Stimulated activated CD4-positive, alpha-beta T cell treated with anti-CD3 and anti-CD28 coated beads, TNF-alpha, amount 100 ng/mL, for 4 hours (primary cell): ENCODE results near the gene NSL1.
A peak's percentile ranks its signal among the peaks of the same experiment; 100 is the strongest.
"Not testable (repeated sequence)": the region's sequence is repeated elsewhere in the genome, so short reads cannot be mapped to it uniquely, and the experiment has no call there.

Experiments
- DNase-seq, 3 experiments: peaks; one replicate each; pipeline ENCODE4 v3.0.0-alpha.2; 2020; ENCODE audit warnings: low read depth in 3 of 3

Gene NSL1

DNA sequence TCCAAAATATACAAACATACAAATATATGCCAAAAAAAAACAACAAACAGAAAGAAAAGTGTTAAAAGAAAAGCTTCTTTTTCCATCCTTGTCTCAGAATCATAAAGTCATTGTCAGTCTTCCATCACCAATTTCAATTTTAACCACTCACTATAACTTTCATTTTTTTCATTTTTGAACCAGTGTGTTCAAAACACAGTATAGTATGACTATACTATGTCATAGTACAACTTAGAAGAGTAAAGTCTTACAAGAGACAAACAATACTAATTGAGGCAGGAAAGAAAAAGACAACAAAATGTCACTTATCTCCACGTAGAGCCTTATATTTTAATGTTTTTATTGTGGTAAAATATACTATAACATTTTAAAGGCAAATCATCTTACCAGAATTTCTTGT is 7.6 kb downstream of the NSL1 start:
- DNase-seq: no peak

DNA sequence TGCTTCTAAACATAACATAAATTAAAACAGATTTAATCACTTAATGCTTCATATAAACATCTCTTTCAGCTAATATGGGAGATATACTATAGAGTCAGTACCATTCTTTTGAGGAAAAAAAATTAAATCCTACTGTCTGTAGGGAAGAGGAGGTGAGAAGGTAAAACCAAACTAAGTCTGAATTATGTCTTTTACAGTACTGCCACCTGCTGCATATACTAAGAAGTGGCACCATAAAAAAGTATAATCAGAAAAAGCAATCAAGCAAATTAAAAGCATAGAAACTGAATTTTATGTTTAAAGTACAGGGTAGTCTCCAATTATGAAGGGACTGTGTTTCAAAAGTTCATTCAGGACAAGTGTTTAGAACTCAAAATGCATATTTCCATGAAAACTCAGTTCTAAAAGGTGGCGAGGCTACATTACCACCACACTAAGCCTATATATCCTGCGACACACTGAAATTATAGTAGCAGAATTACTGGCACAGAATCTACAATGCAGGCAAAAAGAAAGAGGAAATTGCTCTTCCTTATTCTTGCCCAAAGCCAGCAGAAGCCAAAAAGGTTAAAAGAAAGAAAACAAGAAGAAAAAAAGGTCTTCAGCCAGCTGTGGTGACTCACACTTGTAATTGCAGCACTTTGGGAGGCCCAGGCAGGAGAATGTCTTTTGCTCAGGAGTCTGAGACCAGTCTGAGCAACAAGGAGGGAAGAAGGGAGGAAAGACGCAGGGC is 9.0 kb downstream of the NSL1 start:
- DNase-seq: no peak

- DNase-seq: no peak
Observed at GRCh38 chr1:212781225-212781624, 10.4 kb downstream of the NSL1 start.

DNA sequence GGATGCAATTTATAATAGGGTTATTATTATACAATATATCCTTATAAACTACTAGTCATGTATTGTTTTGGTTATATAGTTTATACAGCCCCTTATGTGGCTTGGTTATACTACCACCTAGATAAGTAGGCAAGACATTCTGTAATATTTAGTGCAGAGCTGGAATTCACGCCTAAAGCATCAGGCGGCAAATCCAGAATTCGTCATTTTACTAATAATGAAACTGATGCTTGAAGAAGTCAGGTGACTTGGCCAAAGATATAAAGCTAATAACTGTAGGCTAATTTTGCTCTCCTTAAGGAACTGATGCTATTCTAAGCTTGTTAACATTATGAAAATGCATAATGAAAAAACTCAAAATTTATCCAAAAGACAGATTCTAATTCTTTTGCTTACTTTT is 10.8 kb downstream of the NSL1 start:
- DNase-seq: no peak

DNA sequence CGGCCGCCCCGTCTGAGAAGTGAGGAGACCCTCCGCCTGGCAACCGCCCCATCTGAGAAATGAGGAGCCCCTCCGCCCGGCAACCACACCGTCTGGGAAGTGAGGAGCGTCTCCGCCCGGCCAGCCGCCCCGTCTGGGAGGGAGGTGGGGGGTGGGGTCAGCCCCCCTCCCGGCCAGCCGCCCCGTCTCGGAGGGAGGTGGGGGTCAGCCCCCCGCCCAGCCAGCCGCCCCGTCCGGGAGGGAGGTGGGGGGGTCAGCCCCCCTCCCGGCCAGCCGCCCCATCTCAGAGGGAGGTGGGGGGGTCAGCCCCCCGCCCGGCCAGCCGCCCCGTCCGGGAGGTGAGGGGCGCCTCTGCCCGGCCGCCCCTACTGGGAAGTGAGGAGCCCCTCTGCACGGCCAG is 12.5 kb downstream of the NSL1 start:
- not testable (repeated sequence) for DNase-seq

- DNase-seq: no peak
Observed at GRCh38 chr1:212777151-212777550, 14.4 kb downstream of the NSL1 start.

GRCh38 chr1:212775241-212775640 is 16.3 kb downstream of the NSL1 start:
- no peak for DNase-seq

- DNase-seq: no peak
Observed at GRCh38 chr1:212774584-212774983, 17.0 kb downstream of the NSL1 start.

DNA sequence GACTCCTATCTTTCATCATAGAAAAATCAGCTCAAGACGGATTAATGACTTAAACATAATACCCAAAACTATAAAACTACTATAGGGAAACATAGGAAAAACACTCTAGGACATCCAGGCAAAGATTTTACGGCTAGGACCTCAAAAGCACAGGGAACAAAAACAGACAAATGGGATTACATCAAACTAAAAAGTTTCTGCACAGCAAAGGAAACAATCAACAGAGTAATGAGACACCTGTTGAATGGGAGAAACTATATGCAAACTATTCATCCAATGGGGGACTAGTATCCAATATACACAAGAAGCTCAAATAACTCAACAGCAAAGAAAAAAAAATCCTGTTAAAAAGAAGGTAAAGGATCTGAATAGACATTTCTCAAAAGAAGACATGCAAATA is 18.6 kb downstream of the NSL1 start:
- DNase-seq: no peak

GRCh38 chr1:212771341-212771740 is 20.2 kb downstream of the NSL1 start:
- DNase-seq: no peak

DNA sequence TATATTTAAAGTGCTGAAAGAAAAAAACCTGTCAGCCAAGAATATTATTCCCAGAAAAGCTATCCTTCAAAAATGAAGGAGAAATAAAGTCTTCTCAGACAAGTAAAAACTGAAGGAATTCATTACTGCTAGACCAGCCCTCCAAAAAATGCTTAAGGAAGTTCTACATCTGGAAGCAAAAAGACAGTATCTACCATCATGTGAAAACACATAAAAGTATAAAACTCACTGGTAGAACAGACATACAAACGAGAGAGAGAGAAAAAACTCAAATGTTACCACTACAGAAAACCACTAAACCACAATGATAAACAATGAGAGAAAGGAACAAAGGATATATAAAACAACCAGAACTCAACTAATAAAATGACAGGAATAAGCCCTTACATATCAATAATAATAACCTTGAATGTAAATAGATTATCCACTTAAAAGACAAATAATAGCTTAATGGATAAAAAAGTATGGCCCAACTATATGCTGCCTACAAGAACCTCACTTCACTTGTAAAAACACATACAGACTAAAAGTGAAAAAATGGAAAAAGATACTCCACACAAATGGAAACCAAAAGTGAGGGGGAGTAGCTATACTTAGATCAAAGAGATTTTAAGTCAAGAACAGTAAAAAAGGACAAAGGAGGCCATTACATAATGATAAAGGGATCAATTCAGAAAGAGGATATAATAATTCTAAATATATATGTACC is 22.0 kb downstream of the NSL1 start:
- no peak for DNase-seq

- DNase-seq: not testable (repeated sequence)
Observed at GRCh38 chr1:212766825-212767224, 24.8 kb downstream of the NSL1 start.

GRCh38 chr1:212764718-212765281 is 26.8 kb downstream of the NSL1 start:
- not testable (repeated sequence) for DNase-seq

DNA sequence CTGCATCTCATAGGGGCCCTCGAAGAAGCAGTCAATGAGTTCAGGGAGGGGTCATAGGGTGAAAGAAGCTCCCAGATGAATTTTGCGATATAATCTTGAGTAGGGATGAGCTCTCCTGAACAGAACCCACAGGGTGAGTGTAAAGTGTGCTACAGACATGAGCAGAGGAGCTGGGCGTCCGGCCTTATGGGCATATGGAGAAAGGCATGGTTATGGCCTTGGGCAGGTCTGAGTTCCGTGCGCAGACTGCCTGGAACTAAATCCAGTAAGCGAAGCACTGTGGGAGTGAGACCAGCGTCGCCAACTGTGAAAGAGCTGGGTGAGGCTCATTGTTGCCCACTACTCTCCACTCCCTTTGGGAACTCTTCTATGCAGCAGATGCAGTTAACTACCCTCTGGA is 28.7 kb downstream of the NSL1 start:
- DNase-seq: no peak

DNA sequence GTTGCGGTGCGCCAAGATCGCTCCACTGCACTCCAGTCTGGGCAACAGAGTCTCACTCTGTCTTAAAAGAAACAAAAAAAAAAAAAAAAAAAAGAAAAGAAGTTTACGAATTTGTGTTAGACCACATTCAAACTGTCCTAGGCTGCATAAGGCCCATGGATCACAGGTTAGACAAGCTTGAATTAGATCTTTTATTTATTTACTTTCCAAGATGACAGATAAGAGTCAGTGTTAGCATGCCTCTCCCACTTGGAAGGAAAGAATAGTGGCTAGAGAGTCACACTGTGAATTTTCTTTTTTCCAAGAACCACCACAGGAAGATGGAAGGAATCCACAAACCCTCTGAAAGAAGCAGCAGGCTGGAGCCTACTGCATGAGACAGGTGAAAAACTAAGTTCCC is 29.3 kb downstream of the NSL1 start:
- DNase-seq: no peak

- DNase-seq: peak; percentile 21 to 41 (median 26)
Observed at GRCh38 chr1:212760126-212760823, 31.3 kb downstream of the NSL1 start.

- no peak for DNase-seq
Observed at GRCh38 chr1:212759683-212760082, 31.9 kb downstream of the NSL1 start.

DNA sequence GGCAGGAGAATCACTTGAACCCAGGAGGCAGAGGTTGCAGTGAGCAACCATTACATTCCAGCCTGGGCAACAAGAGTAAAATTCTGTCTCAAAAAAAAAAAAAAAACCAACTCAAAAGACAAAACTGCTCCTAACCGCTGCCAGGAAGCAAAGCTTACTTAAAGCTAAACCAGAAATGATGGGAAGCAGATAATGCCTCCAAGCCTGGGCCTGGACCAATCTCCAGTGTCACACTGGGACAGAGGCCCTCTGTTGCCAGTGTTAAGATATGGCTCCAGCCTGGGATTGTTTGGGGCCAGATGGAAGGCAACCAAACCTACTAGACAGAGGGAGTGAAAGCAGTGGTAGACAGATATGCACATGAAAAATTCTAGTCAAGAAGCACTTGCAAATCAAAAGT is 36.9 kb downstream of the NSL1 start:
- no peak for DNase-seq

- DNase-seq: no peak
Observed at GRCh38 chr1:212754193-212754592, 37.4 kb downstream of the NSL1 start.

DNA sequence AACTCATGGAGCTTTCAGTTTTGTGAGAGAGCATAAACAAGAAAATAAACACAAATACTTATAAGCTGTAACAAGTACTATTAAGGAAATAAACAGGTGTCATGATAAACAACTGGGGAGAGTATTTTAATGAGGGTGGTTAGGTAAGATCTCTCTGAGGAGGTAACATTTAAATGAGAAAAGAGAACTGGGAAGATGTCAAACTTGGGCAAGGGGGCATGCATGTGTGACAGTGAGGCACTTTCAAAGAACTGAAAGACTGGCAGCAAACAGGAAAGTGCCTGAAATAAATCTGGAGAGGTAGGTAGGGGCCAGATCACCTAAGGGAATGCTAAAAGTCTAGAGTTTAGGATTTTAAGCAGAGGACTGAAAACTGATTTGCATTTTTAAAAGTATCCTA is 37.8 kb downstream of the NSL1 start:
- no peak for DNase-seq

GRCh38 chr1:212752934-212753497 is 38.6 kb downstream of the NSL1 start:
- DNase-seq: no peak

- DNase-seq: no peak
Observed at GRCh38 chr1:212752252-212752933, 39.2 kb downstream of the NSL1 start.
